ENCODE measurements around the gene ZXDC.

ZXDC gene

DNA sequence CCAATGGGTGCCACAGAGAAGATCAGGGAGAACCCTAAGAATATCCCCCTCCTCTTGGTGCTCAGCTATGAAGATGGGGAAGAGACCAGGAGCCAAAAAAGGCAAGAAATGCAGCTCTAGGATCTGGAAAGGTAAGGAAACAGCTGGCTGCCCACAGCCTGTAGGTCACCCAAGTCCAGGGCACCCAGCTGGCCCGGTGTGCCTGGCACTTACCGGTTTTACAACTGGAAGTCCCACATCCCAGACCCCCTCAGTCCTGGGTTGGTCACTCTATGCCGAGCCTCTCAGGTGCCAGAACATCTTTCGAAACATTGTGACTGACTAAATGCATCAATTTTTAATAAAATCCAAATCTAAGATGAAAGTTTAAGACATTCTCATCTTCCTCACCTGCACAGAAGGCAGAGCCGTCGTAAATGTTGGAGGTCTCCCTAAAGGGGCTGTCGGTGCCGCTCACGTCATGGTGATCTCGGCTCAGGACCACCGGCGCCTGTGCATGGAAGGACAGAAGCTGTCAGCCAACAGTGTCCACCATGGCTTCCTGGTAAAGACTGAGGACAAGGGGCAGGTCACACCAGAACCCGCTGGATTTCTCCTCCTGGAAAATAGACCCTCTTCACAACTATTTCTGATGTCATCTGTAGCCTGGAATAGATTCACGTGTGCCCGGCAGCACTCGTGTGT is 13.3 kb upstream of the ZXDC start:
- no peak for DNase-seq

DNA sequence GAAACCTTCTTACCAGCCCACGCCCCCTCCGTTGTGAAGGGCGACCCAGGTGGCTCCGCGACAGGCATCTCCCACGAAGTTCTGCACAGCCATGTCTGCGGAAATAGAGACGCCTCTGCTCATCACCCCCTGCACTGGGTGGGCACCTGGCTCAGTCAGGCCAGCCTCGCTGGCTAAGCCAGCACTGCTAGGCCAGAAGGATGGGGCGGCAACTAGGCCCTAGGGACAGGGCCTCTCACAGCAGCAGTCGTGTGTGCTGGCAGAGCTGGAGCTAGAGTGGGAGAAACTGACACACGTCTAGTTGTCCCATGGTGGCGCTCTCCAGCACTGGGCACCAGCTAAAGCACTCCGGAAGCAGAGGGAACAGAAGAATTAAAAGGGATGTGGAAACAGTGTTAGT is 12.5 kb upstream of the ZXDC start:
- no peak for DNase-seq

DNA sequence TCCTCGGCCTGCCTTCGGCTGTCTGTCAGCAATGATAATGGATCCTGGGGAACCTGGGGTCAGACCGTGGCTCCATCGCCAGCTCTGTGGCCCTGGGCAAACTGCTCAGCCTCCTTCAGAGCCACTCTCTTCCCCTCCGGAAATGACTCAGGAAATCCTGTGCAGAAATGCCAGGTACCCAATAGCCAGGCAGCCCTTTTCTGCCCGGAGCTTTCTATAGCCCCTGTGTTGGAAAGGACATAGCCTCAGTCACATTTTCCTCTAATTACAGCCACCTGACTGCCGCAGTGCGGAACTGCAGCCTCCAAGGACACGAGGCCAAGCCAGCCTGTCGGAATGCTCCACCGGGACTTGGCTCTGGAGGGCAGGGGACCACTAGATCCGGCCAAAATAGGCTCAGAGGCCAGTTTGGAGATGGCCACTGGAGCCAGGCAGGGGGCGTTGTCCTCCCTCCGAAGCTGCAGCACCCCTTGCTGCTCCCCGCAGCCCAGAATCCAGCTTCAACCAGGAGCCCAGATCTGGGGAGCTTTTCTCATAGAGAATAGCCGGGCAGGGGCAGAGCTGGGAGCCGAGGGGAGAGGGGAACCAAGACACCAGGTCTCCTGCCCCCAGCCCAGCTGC is 11.6 kb upstream of the ZXDC start:
- DNase-seq, result peak in 1 of 5 experiments; percentile 22

GRCh38 chr3:126486360-126486847 is 10.7 kb upstream of the ZXDC start:
- DNase-seq, result no peak

- DNase-seq, result no peak
Measured at GRCh38 chr3:126485956-126486355, 10.3 kb upstream of the ZXDC start.

GRCh38 chr3:126485176-126485897 is 9.6 kb upstream of the ZXDC start:
- DNase-seq, result no peak

- no peak for DNase-seq
Measured at GRCh38 chr3:126484662-126485061, 9.0 kb upstream of the ZXDC start.

DNA sequence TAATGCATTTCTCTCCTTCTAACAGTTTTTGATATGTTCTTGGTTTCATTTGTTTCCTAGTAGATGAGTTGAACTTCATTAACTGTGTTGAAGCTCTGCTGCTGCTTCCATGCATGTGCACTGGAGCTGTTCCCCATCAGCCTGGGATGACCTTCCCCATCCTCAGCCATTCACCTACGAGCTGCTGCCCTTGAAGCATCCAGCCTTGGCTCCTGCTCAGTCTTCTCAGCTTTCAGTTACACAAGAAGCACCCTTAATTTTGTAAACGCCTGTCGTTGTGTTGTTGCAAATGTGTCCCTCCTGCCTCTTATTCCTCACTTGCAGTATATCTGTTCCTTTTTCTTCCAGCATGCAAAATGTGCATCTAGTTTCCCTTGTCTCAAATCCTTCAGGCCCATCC is 8.5 kb upstream of the ZXDC start:
- no peak for DNase-seq

DNA sequence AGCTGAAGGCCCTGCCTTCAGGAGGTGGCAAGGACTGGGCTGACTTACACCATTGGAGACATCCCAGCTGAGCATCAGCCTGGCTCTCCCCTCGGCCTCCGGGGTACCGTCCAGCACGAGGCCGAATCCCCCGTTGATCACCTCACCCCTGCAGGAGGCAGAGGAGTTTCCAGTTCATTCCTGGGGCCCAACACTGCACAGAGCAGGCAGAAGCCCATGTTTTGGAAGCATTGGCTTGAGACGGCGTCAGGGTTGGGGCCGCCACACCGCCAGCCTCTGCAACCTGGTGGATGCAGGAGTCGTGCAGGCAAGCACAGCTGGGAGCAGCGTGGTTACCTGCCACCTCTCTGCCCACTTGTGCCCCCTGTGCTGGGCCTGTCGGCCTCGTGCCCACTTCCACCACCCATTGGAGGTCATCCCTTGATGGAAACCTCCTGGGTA is 7.7 kb upstream of the ZXDC start:
- no peak for DNase-seq

- no peak for DNase-seq
Measured at GRCh38 chr3:126482503-126483255, 7.0 kb upstream of the ZXDC start.

- no peak for DNase-seq
Measured at GRCh38 chr3:126481808-126482502, 6.3 kb upstream of the ZXDC start.

DNA sequence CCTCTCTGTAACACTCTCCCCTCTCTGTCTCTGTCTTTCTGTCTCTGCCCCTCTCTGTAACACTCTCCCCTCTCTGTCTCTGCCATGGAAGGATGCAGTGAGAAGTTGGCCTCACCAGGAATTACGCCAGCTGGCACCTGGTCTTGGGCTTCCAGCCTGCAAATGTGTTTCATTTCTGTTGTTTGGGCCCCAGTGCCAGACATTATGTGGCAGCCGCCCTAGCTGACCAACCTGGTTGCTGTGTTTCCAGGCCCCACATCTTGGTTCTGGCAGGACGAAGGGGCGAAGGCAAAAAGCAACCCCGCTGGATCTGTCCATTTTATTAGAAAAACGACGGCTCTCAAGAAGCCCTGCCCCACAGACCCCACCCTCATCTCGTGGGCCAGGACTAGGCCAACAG is 5.2 kb upstream of the ZXDC start:
- no peak for DNase-seq

- DNase-seq, result no peak
Measured at GRCh38 chr3:126480206-126480605, 4.5 kb upstream of the ZXDC start.

- no peak for DNase-seq
Measured at GRCh38 chr3:126479642-126480041, 4.0 kb upstream of the ZXDC start.

- DNase-seq, result no peak
Measured at GRCh38 chr3:126478581-126479310, 3.1 kb upstream of the ZXDC start.

GRCh38 chr3:126477061-126477380 is 1.3 kb upstream of the ZXDC start:
- DNase-seq, result no peak

DNA sequence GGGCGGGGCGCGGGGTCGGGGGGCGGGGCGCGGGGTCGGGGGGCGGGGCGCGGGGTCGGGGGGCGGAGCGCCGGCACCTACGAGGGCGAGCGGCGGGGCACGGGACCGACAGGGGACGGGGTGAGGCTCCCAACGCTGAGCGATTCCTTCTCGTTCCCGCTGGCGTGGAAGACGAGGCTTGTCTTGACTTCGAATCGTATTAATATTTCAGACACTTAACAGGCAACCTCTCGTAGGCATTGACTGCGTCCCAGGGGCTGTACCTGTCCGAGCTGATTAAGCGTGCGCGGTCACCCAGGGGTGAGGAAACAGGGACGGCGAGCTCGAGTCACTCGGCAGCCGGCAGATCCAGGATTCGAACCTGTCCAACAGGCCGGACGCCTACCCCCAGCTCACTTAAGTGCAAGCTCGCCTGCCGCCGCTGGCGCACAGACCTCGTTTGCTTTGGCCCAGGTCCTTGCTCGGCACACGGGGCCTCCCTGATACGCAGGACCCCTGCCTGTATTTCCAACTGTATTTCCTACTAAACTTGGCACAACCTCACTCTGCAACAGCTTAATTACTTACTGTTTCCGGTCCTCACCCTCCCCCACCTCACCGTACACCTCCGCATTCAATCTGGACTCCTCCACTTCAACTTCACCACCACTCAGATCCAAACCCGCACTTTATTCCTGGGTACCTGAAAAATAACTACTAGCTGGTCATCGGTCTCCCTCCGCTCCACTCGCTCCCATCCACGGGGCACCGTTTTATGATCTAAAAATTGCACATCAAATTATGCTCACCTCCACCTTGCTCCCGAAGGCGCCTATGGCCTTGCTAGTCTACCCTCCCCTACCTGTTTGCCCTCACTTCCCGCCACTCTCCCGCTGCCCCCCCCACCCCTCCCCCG is 722 bp upstream of the ZXDC start:
- peak in 1 of 5 experiments; percentile 54 for DNase-seq

- DNase-seq, result peak in 4 of 5 experiments; percentile 7 to 50 (median 18)
Measured at GRCh38 chr3:126474498-126475412, 936 bp downstream of the ZXDC start.

Data from T-helper 2 cell (primary cell).